Hepatocyte (in vitro differentiated cells): ENCODE results near the gene LHPP.

ENCODE experiments used
- CTCF ChIP-seq: fragments of 200-600 bp; sonication (generic); IDR thresholded peaks from 2 replicates; pipeline ENCODE4 v1.5.1; 2016; ENCODE audit warnings: antibody characterized with exemption, mild to moderate bottlenecking; ENCODE audit not compliant: poor library complexity
- EZH2 ChIP-seq: fragments of 200-600 bp; sonication (generic); IDR thresholded peaks from 2 replicates; pipeline ENCODE4 v1.6.1; 2016; ENCODE audit warnings: antibody characterized with exemption, mild to moderate bottlenecking, borderline replicate concordance
- EZH2phosphoT487 ChIP-seq: fragments of 200-600 bp; sonication (generic); IDR thresholded peaks from one replicate; pipeline ENCODE4 v1.6.1; 2018; ENCODE audit warnings: antibody characterized with exemption, mild to moderate bottlenecking, low read depth, moderate library complexity; ENCODE audit not compliant: unreplicated experiment, severe bottlenecking

DNA sequence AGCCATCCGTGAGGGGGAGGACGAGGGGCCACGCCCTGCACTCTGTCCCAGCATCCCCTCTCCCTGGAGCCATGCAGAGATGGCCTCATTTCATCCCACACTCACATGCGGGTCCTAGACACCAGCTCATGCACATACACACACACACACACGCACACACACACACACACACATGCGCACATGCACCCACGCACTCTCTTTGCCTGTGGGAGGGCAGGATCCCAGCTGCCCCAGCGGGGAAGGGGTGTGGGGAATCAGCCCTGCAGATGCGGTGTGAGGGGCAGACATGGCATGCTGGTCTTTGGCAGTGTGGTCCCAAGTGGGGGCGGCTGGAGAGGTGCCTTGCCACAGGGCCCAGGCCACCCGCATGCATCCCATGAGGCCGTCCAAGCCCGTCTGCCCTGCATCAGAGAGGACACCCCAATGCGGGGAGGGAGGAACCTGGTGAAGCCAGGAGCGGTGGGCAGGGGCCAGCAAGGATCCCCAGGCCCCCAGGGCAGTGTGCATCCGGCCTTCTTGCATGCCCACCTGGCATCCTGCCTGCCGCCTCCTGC, 68.1 kb downstream of the LHPP start:
- TF ChIP-seq CTCF (no peak), EZH2phosphoT487 (no peak), EZH2 (no peak)
